HG03342 (cell line): ENCODE measurements around the gene PDZK1.
"Not testable (repeated sequence)": the region's sequence is repeated elsewhere in the genome, so short reads cannot be mapped to it uniquely, and the experiment has no call there.

Source experiments
- ATAC-seq: cut with Tn5 transposase; IDR thresholded peaks from one replicate; pipeline ENCODE4 v1.9.1; 2021; ENCODE audit warnings: mild to moderate bottlenecking, moderate library complexity; ENCODE audit not compliant: unreplicated experiment

PDZK1 gene

DNA sequence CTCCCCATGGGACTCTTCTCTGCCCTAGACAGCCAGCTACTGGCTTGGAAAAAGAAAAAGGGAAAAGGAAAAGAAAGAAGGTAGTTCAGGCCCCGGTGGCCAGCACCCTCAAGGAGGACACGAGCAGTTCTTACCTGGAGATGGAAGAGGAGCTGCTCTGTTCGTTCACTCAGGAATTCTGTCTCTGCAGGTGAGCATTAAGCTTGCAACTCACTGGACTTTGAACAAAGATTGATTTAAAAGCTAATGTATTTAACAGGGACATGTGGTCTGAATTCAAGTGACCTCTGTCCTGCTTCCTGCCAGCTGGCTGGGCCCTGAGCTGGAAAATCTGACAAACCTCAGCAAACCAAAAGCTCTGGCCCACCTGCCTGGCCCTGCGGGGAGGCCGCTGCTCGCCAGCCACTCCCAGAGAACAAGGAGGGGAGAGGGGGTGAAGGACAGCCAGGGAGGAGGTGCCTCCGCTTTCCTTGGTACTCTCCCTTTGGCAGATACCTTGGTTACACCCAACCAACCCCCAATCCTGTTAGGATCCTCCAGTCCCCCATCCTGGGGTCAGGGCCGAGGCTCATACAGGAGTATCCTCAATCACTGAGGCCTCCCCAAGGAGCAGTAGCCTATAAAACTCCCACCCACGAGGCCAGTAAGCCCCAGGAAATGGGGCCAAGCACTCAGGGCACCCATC, at the start of gene PDZK1:
TSS of gene PDZK1 (minus strand) at position 186 of the 685 bp plus-strand sequence. CDS start 19,347 bp downstream, outside the sequence.
- ATAC-seq, result no peak

DNA sequence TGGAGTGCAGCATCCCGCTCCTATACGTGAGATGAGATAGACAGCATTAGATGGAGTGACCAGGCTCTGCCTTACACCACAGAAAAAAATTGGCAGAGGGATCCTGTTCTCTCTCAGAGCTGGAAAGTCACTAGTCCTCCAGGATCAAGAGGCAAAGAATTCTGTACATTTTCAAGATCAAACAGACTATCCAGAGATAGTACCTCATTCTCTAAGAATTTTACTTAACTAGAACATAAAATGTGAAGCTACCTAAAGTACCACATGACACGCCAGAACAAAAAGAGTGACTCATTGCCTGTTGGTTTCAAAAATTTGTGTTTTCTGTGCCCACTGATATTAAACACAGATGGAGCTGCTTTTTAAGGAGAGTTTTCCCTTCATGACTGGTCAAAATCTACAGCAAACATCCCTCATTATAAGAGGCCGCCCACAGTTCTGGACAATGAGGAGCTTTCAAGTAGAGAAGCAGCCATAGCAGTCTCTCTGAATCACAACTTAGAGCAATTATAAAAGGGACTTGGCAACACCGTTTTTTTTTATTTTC, 44.4 kb upstream of the PDZK1 start:
- no peak for ATAC-seq

DNA sequence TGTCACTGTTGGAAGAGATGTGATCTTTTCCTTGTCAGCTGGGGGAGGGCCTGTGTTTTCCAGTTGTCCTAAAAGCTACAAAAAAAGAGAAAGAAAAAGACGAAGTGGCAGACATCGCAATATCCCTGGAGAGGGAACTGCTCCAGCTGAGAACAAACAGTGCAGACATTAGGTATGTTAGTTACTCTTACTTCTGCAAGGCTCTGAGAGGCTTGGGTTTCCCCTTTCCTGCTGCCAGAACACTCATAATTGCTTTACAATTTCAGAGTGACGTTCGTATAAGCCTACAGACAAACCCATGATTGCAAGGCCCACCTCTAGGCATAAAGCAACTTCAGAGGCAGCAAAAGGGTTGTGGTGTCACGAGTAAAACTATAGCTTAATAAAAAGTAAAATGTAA, 43.3 kb upstream of the PDZK1 start:
- ATAC-seq, result no peak

DNA sequence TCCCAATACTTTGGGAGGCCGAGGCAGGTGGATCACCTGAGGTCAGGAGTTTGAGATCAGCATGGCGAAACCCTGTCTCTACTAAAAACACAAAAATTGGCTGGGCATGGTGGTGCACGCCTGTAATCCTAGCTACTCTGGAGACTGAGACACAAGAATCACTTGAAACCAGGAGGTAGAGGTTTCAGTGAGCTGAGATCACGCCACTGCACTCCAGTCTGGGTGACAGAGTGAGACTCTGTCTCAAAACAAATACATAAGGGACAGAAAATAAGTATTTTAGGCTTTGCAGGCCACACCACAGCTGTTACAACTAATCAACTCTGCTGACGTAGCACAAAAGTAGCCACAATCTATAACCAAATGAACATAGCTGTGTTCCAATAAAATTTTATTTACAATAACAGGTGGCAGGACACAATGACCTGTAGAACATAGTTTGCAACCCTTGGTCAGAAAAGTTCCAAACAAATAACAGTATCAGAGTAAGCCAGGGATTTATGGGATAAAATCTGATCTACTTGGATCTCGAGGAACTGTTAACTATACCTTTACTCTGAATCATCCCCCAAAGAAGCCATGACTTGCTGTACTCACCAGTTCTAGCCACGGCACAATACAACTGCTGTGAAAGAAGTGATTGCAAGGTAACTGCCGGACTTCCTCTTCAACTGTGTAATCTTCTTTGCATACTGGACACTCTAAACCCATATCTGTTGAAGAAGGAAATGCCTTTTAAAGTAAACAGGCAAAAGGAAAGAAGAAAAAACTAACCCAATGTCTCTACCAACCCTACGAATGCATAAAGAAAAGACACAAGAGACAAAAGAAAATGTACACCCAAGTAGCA, 40.5 kb upstream of the PDZK1 start:
- no peak for ATAC-seq

DNA sequence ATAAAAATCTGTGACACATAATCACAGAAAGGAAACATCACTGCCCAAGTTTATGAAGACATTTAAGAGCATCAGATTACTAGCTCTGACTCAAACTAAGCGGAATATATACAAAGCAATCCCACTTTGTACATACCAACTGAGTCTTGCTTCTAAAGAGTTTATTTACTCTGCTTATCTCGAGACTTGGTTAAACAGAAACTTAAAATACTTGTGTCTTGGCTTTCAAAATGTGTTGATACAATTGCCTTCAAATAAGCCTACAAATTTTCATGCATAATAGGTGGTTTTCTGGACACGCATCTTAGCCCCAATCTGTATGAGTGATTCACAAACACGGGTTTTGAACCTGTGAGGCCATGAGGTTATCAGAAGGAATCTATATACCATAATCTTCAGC, 33.1 kb upstream of the PDZK1 start:
- ATAC-seq, result no peak

DNA sequence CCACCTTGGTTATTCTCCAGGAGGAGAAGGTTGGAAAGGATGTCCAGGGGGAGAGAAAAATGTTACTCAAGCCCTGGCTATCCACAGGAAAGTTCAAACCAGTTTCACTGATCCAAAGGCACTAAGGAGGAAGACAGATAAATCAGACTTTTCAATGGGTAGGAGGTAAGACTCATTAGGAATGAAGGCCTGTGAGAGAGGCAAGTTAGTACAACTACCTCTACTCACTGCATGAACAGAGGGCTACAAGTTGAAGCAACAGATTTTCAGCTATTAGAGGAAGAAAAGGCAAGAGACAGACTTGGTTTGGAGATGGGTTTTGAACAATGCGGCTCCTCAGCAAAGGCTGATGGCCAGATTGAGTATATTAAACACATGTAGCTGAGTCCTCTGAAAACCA, 29.0 kb upstream of the PDZK1 start:
- ATAC-seq, result no peak

DNA sequence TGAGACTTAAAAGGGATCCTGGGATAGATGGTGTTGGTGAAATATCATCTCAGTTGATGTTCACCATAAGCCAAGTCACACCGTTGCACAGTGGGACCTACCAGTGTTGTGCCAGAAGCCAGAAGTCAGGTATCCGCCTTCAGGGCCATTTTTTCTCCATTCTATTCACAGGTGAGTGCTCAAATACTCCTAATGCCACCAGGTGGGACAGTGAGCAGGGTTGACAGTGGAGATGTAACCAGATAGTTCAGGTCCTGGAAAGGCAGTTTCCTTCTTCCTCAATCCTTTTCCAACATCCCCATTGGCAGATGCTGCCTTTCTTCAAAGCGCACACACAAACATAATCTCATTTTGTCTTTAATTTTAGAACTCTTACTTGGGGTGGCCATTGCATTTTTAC, 23.7 kb upstream of the PDZK1 start:
- no peak for ATAC-seq

DNA sequence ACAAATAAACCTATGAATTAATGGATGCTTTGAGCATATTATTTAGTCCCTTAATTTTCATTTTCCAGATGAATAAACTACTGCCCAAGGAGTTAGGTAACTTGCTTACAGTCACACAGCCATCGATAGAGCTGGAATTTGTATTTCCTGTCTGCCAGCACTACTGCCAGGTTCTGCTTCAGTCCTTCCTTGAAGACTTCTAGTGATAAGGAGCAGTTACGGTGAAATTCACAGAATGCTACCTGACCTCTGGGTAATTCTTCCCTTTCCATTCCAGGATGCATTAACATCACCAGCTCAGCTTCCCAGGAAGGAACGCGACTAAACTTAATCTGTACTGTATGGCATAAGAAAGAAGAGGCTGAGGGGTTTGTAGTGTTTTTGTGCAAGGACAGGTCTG, 23.3 kb upstream of the PDZK1 start:
- no peak for ATAC-seq

DNA sequence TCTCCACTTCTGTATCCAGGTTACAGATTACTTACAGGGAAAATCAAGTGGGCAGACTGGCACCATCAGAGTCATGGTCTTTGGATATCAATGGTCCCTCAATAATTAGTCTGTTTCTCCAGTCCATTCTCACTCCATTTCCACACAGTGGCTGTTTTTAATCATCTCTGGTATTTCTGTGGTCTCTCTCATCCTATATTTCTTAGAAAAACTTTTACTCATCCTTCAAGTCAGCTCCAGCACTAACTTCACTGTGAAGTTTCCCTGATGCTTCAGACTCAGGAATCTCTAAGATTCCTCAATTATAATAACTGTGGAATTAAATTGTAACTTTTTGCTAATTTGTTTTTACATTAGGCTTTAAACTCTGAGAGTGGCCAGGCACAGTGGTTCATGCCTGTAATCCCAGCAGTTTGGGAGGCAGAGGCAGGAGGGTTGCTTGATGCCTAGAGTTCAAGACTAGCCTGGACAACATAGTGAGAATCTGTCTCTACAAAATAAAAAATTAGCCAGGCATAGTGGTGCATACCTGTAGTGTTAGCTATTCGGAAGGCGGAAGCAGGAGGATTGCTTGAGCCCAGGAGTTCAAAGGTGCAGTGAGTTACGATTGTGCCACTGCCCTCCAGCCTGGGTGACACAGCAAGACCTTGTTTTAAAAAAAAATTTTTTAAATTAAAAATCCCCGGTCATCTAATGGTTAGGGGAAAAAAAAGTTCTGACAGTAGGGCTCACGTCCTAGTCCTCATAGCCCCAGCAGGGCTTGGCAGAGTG, 22.7 kb upstream of the PDZK1 start:
- ATAC-seq, result no peak

DNA sequence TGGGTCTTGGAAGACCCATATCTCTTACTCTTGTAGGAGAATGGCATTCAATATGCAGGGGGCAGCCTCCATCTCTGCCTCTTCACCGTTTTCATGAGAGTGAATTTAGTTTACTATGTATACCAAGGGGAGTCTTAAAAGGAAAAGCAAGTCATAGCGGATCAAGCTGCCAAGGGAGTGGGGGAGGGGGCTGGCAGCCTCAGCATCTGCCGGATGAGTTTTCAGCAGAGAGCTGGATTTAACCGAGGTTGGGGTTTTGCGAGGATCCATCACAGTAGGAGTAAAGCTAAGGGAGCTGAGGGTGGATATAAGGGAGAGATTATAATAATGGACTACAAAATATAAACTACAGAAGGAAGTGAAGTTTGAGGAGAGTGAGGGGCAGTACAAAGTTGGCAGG, 22.0 kb upstream of the PDZK1 start:
- no peak for ATAC-seq

DNA sequence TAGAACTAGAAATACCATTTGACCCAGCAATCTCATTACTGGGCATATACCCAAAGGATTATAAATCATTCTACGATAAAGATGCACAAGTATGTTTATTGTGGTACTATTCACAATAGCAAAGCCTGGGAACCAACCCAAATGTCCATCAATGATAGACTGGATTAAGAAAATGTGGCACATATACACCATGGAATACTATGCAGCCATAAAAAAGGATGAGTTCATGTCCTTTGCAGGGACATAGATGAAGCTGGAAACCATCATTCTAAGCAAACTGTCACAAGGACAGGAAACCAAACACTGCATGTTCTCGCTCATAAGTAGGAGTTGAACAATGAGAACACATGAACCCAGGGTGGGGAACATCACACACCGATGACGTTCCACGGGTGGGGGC, 19.0 kb upstream of the PDZK1 start:
- not testable (repeated sequence) for ATAC-seq

DNA sequence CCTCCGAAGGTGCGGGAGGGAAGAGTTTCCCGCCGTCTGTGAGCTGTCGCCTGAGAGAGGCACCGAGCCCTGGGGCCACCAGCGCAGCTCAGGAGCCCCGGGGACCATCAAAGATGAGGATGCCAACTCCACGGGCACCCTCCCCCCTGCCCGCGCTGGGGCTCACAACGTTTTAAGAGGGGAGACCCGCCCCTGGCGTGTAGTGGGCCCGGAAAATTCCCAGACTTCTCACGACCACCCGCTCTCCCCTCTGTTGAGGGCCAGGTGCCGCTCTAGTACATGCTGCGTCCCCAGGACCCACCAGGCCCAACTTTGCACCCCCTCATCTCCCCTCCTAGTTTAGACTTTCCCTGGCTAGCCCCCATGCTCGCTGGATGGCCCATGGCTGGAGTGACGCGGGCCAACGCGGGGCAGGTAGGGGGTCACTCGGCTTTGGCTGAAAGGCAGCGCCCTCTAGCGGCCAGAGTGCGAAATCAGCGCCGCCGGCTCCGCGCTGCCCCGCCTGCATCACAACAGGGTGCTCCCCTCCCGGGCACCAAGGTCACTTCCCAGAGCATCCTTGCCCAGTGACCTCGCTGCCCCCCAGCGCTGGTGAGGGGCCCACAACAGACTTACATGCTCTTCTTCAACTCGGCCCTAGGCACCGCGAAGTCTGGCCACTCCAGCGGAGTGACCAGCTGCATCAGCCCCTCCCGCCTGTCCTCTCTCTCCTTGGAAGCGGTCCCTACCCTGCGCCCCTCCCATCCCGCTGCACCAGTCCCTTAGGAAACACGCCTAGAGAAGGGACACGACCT, 13.9 kb upstream of the PDZK1 start:
- ATAC-seq, result peak; percentile 59

DNA sequence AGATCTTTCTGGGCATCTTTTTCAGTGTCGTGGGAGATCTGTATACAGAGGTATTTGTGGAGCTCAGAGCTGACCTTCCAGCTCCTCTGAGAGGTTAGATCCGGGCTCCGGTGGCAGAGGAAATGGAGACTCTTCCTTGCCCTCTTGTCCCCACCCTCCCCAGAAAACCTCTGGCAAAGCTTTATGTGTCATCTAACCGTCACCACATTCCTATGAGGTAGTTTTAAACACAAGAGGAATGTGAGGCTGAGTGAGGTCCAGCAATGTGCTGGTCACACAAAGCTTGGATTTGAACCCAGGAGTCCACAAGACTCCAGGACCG, 13.3 kb upstream of the PDZK1 start:
- ATAC-seq, result no peak

DNA sequence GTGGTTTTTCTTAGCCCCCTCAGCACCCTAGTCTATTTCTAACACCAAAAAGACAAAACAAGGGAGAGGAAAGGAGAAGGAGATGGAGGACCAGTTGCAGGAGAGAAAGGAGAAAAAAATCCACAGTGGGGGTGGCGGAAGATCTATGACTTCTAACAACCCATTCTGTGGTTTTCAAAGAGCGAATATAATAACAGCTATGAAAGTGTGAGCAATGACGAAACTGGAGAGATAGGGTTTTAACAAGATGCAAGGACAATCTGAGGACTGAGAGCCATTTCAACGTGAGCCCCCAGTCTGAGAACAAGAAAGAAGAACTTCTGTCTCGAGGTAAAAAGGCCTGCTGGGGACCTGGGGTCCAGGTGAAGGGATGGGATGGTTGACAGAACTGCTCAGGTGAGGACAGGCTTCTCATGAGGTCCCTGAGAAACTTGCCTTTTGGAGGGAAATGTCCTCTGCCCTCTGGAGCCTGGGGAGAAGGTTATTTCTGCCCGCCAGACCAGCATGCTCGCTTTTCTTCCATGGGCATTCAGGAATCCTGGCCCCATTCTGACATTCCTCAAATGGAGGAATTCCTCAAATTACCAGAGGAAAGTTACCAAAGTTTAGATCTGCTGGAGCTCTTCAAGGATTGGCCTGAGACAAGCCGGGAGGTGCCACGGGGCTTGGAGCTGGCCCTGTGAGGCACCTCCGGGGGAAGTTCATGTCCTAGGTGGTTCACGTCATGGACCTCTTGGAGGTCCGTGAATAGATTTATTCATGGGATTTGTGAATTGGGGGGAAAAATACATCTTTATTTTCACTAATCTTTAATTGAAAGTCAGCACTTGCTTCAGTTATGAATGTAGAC, 12.3 kb upstream of the PDZK1 start, which contains the start of gene CD160:
TSS of gene CD160 (plus strand) at position 270 of the 850 bp plus-strand sequence. CDS start 8,829 bp downstream, outside the sequence.
- no peak for ATAC-seq

DNA sequence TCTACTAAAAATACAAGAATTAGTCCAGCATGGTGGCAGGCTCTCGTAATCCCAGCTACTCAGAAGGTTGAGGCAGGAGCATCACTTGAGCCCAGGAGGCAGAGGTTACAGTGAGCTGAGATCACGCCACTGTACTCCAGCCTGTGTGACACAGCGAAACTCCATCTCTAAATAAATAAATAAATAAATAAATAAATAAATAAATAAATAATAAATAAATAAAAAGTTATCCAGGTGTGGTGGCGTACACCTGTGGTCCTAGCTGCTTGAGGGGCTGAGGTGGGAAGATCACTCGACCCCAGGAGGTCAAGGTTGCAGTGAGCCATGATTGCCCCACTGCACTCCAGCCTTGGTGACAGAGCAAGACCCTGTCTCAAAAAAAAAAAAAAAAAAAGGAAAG, 11.3 kb upstream of the PDZK1 start:
- ATAC-seq, result not testable (repeated sequence)

DNA sequence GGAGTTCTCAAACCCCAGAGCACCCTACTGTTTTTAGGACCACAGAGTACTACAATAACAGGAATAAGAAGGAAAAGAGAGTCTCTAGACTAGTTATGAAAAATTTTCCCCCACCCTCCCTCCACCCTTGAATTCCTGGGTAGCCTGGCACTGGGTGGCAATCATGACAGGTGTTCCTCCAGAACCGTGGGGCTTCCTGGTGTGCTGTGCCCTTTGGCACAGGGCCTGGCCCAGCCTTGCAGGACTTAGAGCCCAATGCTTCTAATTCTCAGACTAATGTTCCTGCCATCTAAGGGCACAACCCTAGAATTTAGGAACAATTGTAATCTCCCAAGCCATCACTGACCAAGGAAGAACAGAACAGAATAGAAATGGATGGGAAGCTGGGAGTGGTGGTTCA, 10.7 kb upstream of the PDZK1 start:
- ATAC-seq, result no peak

DNA sequence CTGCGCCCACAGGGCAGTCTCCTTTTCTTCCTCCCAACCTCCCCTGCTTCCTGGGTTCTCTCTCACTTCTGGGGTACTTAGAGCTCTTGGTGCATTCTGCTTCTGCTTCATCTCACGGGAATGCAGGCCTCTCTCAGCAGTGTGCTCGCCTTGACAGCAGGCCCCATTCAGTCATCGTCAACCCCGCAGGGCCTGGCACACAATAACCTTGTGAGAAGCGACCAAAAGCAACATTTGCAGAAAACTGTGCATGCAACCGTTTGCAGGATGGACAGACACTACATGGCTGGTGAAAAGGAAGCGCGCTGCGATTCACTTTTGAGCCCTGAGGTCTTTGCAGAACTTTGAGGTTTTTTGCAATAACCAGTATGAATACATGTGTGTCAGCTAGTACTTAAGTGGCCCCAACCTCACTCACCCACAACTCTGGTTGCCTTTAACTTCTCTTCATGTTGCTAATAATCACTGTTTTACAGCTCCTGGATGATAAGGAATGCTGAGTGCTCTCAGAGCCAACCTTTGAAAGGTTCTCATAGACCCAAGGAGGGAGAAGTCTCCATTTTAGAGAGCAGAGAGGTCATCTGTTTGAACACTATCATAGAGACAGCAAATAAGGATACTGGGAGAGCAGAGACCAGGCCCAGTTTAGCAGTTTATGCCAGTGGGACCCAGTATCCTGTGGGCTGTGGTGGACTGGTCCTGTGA, 9.6 kb upstream of the PDZK1 start:
- no peak for ATAC-seq

DNA sequence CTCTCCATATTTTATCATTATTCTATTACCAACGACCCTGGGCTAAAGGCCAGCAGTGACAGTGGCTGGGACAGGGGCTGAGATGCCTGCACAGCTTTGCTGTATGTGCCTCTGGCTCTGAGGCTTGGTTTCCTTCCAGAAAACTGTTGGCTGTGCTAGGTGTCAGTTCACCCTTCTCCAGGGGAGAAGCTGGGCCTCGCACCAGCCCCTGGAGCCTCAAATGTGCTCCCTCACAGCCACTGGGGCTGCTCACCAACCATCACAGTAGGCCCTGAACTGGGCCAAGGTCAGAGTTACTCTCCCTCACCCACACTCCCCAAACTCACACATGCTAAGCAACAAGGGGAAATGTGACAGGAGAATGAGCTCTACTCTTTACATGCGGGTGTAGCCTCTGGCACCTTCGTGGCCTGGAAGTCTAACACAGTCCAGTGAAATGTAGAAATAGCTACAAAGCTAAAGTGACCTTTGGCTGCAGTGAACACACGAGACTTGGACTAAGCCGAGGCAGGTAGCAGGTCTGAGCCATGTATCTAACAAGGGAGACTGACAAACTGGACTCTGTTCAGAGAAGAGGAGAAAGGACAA, 7.5 kb upstream of the PDZK1 start:
- ATAC-seq, result no peak

DNA sequence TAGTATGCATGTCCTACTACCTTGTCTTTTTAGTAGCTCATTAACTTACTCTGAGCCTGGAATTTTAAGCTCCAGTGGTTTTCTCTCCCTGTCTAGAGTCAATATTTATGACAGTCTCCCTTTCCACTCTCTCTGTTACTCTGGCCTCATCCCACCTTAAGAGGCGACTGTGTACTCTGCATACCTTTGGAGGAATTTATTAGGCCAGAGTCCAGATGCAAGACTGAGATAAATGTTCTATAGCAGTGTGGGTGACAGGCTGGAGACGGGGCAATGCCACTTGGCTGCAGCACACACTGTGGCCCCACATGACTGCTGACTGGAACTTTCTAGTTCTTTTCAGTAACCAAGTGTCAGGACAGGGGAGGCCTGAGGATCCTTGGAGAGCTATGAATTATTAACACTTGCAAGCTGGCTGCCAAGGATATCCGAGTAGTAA, 4.1 kb upstream of the PDZK1 start:
- ATAC-seq, result no peak
